Stimulated activated CD4-positive, alpha-beta T cell treated with anti-CD3 and anti-CD28 coated beads, Interleukin-2, amount 100 ng/mL, for 4 hours (primary cell): Measurements from ENCODE around the gene ISCA2.
"Not testable (repeated sequence)": the region's sequence is repeated elsewhere in the genome, so short reads cannot be mapped to it uniquely, and the experiment has no call there.

Source experiments
- DNase-seq: peaks from one replicate; pipeline ENCODE4 v3.0.0-alpha.2; 2020; ENCODE audit warnings: low read depth

Gene ISCA2

GRCh38 chr14:74528886-74529285 is 35.3 kb downstream of the ISCA2 start:
- DNase-seq = no peak

GRCh38 chr14:74531006-74531405 is 37.4 kb downstream of the ISCA2 start:
- no peak for DNase-seq

GRCh38 chr14:74531467-74531866 is 37.9 kb downstream of the ISCA2 start:
- no peak for DNase-seq

GRCh38 chr14:74532246-74532645 is 38.7 kb downstream of the ISCA2 start:
- DNase-seq = no peak

GRCh38 chr14:74533576-74533975 is 40.0 kb downstream of the ISCA2 start:
- no peak for DNase-seq

- no peak for DNase-seq
Observed at GRCh38 chr14:74535756-74536325, 42.3 kb downstream of the ISCA2 start.

- not testable (repeated sequence) for DNase-seq
Observed at GRCh38 chr14:74536336-74536735, 42.8 kb downstream of the ISCA2 start.

GRCh38 chr14:74538411-74539391 is 45.1 kb downstream of the ISCA2 start:
- DNase-seq = no peak

GRCh38 chr14:74539503-74539902 is 45.9 kb downstream of the ISCA2 start:
- DNase-seq = no peak

GRCh38 chr14:74541225-74541624 is 47.7 kb downstream of the ISCA2 start:
- no peak for DNase-seq

GRCh38 chr14:74542056-74542685 is 48.6 kb downstream of the ISCA2 start:
- DNase-seq = no peak

GRCh38 chr14:74543771-74544438 is 50.3 kb downstream of the ISCA2 start:
- no peak for DNase-seq

GRCh38 chr14:74545386-74545785 is 51.8 kb downstream of the ISCA2 start:
- no peak for DNase-seq

GRCh38 chr14:74546416-74546815 is 52.9 kb downstream of the ISCA2 start:
- no peak for DNase-seq
